Measurements from ENCODE around the gene PEX11G. TPM values are rescaled to one million over a fixed set of nuclear protein-coding genes. Genes with fewer than 3 reads are reported as not detected.
A peak's percentile ranks its signal among the peaks of the same experiment; 100 is the strongest.

Gene PEX11G
- total RNA-seq, 1 experiment from 2014 or later, result 2.8 TPM

GRCh38 chr19:7505682-7506384 is 17.0 kb upstream of the PEX11G start:
- no peak overlapping the region for H3K56ac ChIP-seq (ENCODE audit: insufficient read length, low read depth, low read length)
- H3K14ac ChIP-seq (ENCODE audit: insufficient read depth, low read length), result no peak overlapping the region; the same call in 1 of the 2 replicates
- Mint-ChIP-seq H3K36me3 (ENCODE audit: insufficient read depth in 1 of 3, low read depth in 3 of 3) (no peaks in the 10 kb centered on the region), H3K4me3 (peak overlapping the region; percentile 51 to 74), H3K4me1 (peaks cover 18 to 28% of the 10 kb centered on the region in 2 experiments), H3K27me3 (ENCODE audit: low read depth) (peaks cover 46% of the 10 kb centered on the region), H3K9me3 (peaks cover 0 to 3% of the 10 kb centered on the region in 2 experiments; a peak in 1 of 5 replicates), H3K27ac (peak overlapping the region in 1 of 3 experiments; percentile 91; a peak in 2 of 7 replicates)
- H3K27me3 ChIP-seq (ENCODE audit: insufficient read depth, low read length), result peaks cover 3% of the 10 kb centered on the region; the same call in 1 of the 2 replicates
- H3K9ac ChIP-seq (ENCODE audit: extremely low read depth, insufficient read length, low read length), result no peak overlapping the region
- no peaks in the 10 kb centered on the region for H4K20me1 ChIP-seq (ENCODE audit: control insufficient read depth, insufficient read depth, insufficient read length)
- peak overlapping the region; percentile 85 for H3K4me2 ChIP-seq (ENCODE audit: insufficient read depth, insufficient read length, low read length)
- no peak overlapping the region for H3K27ac ChIP-seq (ENCODE audit: insufficient read length, low read depth, low read length)
- H3K9me3 ChIP-seq (ENCODE audit: control insufficient read depth, low read depth, low read length), result no peaks in the 10 kb centered on the region
- no peak overlapping the region for H3K23ac ChIP-seq (ENCODE audit: insufficient read length, low read depth, low read length)
- H2BK15ac ChIP-seq (ENCODE audit: low read depth, low read length), result no peak overlapping the region
- no peak overlapping the region for H2BK120ac ChIP-seq (ENCODE audit: low read depth, low read length, poor library complexity, severe bottlenecking)
- H4K91ac ChIP-seq (ENCODE audit: insufficient read length, low read depth, low read length), result no peak overlapping the region
- H3K23me2 ChIP-seq (ENCODE audit: insufficient read length, low read depth, low read length, poor library complexity, severe bottlenecking), result peaks cover 7% of the 10 kb centered on the region
- H4K5ac ChIP-seq (ENCODE audit: insufficient read length, low read depth, low read length), result no peak overlapping the region
- no peak overlapping the region for H2BK20ac ChIP-seq (ENCODE audit: low read depth, low read length, poor library complexity, severe bottlenecking)
- no peak for DNase-seq
- no peaks in the 10 kb centered on the region; the same call in 1 of the 2 replicates for H3K4me1 ChIP-seq (ENCODE audit: insufficient read depth, low read length)
- H3K4ac ChIP-seq (ENCODE audit: low read depth, low read length), result no peak overlapping the region
- WGBS (ENCODE audit: extremely low coverage, insufficient read length, low lambda C conversion rate), result no CpG with 5 or more reads among the region's 33 CpGs
- no peak overlapping the region for H4K8ac ChIP-seq (replicated peaks; ENCODE audit: insufficient read length, low read depth, low read length)
- no peaks in the 10 kb centered on the region for H3K79me2 ChIP-seq (ENCODE audit: insufficient read depth, low read length)
- H2BK5ac ChIP-seq (ENCODE audit: insufficient read length, low read length), result no peak overlapping the region
- H3K79me1 ChIP-seq (ENCODE audit: insufficient read depth, low read depth, low read length, poor library complexity, severe bottlenecking), result no peaks in the 10 kb centered on the region
- peak overlapping the region; percentile 97 for H2AFZ ChIP-seq (ENCODE audit: low read length)
- no peak overlapping the region for H2AK5ac ChIP-seq (ENCODE audit: insufficient read length, low read length)
- peak overlapping the region; percentile 69 for H3K18ac ChIP-seq (ENCODE audit: insufficient read length, low read depth, low read length)
- TF ChIP-seq CTCF (conservative IDR thresholded peaks at IDR 0.05), result no peak
- H3T11ph ChIP-seq (ENCODE audit: low read length), result no peak overlapping the region
- no peak overlapping the region for H2BK12ac ChIP-seq (ENCODE audit: insufficient read length, low read depth, low read length)

Data from H9 (cell line).